NOMO-1 (cell line): Measurements from ENCODE around the gene UBE2C.

Source experiments
- DNase-seq, 2 experiments: peaks; one replicate each; lab custom pipeline; 2025; ENCODE audit not compliant: unreplicated experiment in 2 of 2; lab: John Stamatoyannopoulos, UW

Gene UBE2C

DNA sequence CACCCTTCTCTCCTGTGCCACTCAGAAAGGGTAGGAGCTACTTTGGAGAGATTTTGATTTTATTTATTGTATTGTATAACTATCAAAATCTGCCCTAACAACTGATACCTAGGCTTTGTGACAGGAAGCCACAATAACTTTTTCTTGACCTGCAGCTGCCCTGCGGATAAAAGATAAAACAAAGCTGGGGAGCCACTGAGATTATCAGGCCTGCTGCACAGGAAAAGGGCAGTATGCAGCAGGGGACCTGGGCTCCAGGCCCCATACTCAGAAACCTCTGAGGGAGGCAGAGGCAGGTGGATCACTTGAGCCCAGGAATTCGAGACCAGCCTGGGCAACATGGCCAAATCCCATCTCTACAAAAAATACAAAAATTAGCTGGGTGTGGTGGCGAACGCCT, 20.2 kb downstream of the UBE2C start:
- DNase-seq, result no peak

DNA sequence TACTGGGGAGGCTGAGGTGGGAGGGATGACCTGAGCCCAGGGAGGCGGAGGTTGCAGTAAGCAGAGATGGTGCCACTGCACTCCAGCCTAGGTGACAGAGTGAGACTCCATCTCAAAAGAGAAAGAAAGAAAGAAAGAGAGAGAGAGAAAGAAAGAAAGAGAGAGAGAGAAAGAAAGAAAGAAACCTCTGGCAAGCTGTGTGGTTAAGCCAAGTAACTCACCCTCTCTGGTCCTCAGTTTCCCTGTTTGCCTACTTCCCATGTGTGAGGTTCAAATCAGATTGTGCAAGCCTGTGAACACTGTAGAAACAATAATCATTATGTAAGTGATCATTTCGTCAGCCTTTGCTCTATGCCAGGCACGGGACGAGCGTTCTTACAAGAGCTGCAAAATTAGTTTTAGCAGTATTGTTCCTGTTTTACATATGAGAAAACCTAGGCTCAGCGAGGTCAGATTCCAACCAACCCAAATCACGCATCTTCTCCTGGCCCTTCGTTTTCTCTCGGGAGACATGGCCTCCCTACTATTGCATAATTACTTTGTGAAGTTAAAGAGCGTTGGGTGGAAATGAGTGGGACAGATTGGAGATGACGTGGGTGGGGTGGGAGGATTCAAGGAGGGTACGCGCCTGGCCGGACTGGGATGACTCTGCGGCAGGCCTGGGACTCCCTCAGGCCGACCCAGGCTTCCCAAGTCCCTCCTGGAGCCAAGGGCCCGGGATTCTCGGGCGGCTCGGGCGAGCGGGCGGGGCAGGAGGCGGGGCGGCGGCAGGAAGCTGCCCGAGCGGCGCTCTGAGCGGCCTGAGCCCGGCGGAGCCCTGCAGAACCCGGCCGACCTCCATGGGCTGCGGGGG, 20.8 kb downstream of the UBE2C start, which contains the start of gene SNX21:
Gene SNX21, plus strand, starts transcription at position 770 of the 853 bp plus-strand sequence. CDS start 121 bp downstream, outside the sequence.
- DNase-seq, result peak; percentile 78 to 88

DNA sequence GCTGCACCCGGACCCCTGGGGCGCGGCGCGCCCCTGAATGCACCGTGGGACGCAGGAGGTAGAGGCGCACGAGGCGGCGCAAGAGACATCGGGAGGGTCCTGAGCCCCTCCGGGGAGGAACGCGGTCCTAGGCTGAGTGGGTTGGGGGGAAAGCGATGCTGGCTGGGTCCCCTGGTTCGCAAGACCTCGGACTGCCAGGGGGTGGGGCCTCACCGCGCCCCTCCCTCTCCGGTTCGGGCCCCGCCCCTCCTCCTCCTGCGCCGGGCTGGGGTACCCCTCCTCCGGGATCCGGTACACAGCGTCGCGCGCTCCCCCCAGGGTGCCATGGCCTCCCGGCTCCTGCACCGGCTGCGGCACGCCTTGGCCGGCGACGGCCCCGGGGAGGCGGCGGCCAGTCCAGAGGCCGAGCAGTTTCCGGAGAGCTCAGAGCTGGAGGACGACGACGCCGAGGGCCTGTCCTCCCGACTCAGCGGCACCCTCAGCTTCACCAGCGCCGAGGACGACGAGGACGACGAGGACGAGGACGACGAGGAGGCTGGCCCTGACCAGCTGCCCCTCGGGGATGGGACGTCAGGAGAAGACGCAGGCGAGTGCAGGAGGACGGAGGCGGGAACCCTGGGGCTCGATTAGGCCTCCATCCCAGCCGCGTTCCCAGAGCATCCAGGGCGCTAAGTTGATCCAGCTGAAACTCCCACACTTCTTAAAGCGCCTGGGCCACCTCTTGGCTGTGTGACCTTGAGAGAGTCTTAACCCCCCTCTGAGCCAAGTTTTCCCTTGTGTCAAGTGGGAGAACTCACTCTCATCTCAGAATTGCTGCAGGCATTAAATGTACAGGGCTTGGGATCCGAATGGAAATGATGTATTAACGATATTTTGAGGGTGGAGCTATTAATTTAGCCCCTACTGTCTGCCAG, 21.7 kb downstream of the UBE2C start:
- peak in 1 of 2 experiments; percentile 25 for DNase-seq

DNA sequence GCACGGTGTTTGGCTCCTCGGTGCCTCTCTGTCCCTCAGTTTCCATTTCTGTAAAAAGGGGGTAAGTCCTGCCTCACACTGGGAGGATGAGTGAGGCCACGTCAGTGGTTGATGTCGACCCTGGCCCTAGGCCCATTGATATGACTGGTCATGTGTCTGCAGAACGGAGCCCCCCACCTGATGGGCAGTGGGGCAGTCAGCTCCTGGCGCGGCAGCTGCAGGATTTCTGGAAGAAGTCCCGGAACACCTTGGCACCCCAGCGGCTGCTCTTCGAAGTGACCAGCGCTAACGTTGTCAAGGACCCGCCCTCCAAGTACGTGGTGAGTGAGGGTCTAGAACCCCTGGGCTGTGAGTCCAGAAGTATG, 22.3 kb downstream of the UBE2C start:
- DNase-seq, result no peak

DNA sequence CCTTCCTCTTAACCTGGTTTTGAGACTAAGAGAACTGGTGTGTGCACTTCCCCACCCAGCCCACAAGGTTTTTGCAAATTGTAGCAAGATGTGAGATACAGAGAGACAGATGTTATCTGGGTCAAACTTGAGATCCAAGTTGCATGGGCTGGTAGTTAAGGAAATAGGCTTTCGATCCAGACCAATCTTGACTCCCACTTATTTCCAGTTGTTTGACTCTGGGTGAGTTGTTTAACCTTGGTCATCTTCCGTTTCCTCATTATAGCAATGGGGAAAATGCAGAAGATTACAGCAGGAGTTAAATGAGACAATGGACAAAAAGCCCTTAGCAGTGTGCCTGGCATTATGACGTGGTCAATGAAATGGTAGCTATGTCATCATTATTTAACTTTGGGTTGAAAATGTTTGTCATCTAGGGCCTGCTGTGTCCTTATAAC, 22.9 kb downstream of the UBE2C start:
- peak in 1 of 2 experiments; percentile 25 for DNase-seq

DNA sequence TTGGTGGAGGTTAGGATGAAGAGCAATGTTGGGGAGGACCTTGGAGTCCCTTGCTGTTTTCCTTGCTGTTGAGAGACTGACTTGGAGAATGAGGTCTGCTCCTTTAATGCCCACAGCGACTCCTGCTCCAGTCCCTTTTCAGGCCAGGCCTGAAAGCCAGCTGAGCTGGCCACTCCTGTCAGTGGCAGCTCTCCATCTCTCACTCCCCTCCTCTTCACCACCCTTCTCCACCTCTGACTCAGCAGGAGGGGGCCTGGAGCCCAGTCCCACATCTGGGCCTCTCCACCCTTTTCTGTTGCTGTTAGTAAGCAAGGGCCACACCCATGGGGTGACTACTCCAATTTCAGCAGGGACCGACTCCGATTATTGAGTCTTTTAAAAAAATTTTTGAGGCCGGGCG, 23.4 kb downstream of the UBE2C start:
- DNase-seq, result no peak

DNA sequence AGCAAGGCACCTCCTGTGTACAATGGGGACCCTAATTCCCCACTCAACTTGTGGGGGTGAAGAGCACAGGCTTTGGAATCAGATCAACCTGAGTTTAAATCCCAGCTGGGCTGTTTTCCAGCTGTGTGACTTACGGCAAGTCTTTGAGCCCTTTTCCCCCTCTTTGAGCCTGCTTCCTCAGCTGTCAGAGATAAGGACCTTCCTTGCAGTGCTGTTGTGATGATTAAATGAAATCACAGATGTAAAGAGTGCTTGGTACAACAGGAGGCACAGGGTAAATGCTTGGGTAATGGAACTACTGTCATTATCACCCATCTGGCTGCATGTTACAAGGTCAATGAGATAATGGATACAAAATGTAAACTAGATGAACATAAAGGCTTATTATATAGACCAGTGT, 24.4 kb downstream of the UBE2C start:
- DNase-seq, result no peak

DNA sequence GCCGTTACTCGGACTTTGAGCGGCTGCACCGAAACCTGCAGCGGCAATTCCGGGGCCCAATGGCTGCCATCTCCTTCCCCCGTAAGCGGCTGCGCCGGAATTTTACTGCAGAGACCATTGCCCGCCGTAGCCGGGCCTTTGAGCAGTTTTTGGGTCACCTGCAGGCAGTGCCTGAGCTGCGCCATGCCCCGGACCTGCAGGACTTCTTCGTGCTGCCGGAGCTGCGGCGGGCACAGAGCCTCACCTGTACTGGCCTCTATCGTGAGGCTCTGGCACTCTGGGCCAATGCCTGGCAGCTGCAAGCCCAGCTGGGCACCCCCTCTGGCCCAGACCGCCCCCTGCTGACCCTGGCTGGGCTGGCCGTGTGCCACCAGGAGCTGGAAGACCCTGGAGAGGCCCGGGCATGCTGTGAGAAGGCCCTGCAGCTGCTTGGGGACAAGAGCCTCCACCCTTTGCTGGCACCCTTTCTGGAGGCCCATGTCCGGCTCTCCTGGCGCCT, 28.3 kb downstream of the UBE2C start:
- no peak for DNase-seq

DNA sequence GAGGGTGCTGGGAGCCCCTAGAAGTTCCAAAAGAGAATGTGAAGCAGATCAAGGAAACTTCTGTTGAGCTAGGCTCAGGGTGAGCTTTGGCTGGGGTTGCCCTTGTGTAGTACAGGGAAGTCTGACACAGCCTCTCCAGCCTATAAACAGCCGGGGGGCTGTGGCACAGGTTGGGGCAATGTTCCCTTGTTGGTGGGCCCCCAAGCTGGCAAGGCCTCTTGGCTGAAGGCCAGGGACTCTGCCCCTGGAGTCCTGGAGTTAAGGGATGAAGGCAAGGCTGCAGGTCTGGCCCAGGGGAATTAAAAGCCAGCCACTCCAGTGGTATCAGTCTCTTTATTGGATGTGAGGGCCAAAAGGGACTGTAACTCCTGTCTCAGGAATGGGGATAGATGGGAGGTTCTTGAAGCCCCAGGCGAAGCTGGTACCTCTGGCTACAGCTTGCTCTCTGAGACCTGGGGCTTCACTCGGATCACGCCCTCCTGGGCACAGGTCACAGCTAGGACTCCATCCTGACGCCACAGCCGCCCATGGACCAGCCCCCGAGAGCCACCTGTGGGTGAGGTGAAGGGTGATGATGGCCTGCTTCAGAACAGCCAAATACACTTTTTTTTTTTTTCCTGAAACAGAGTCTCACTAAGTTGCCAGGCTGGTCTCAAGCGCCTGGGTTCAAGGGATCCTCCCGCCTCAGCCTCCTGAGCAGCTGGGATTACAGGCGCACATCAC, 29.1 kb downstream of the UBE2C start:
- DNase-seq, result no peak

DNA sequence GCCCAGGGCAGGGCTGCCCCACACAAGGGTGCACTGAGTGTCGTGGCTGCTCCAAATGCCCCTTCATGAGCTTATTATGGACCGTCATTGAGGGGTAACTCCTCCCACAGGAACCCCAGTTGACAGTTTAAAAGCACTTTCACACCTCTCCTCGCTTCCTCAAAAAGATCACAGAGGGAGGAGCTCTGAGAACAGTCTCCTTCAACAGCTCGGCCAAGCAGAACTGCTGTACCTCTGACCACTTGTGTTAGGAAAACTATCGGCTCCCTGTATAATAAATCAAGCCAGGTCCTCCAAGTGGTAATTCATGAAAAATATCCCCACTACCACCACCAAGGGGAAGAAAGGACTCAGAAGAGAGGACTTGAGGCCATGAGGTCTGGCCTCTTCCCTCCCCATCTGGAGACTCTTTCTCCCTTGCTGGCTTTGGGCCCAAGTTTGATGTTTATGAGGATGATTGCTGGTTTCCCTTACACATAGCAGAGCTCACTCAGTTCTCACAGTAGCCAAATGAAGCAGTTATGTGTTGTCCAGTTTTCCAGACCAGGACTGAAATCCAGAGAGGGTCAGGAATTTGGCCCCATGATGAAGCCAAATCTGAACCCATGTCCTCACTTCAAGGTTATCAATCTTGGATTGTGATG, 29.8 kb downstream of the UBE2C start:
- peak; percentile 72 to 94 for DNase-seq

DNA sequence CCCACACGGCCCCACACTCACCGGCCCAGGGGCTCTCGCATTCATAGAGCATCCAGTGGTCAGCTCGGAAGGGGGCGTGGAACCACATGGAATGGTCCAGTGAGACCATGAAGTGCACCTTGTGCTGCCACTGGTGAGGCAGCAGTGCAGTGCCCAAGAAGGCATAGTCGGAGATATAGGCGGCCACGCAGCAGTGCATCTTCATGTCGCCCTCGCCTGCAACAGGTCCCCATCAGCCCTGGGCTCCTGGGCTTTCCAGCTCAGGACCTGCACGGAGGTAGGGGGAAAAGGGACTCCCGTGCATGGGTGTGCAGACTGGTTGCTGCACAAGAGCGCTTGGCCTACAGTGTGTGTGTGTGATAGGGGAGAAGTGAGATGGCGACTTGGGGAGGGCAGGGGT, 31.1 kb downstream of the UBE2C start:
- DNase-seq, result no peak

DNA sequence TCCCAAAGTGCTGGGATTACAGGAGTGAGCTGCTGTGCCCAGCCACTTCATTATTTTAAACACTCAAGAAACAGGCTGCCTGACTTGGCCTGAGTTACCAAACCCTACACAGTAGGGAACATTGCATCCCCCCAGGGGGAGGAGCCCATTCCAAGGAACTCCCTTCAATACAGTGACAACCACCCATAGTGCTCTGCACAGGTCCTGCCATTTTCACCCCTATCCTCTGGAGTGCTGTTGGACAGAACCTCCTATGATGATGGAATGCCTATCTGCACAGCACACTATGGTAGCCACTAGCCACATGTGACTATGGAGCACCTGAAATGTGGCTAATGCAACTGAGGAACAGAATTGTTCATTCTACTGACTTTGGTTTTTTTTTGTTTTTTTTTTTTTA, 33.0 kb downstream of the UBE2C start:
- no peak for DNase-seq

DNA sequence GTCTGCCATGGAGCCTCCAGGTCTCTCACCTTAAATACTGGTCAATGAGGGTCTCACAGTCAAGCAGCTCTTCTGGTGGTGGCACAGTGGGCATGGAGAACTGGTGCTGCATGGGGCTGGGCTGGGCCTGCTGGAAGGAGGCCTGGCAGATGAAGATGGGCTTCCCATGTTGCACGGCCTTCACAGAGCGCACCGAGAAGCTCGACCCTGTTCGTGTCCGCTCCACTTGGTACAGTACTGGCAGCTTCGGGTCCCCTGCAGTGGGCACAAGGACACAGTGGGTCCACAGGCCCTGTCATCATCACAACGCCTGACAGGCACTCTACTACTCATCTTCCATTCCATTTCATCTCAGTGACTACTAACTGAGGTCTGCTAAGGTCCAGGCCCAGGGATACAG, 36.0 kb downstream of the UBE2C start:
- no peak for DNase-seq

DNA sequence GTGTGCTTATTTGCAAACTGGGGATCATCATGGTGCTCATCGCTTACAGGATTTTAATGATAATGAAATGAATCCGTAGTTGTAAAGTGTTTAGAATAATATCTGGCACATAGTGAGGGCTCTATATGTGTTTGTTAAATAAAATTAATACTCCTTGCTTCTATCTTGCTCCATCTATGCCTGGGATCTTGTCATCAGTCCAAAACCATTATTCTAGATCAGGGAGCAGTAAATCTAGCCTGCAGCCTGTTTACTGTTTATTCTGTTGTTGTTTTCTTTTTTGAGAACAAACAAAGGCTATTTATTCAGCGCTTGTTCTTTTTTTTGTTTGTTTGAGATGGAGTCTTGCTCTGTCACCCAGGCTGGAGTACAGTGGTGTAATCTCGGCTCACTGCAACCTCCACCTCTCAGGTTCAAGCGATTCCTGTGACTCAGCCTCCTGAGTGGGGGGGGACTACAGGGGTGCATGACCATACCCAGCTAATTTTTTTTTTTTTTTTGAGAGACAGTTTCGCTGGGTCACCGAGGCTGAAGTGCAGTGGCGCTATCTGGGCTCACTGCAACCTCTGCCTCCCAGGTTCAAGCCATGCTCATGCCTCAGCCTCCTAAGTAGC, 36.6 kb downstream of the UBE2C start:
- DNase-seq, result no peak

DNA sequence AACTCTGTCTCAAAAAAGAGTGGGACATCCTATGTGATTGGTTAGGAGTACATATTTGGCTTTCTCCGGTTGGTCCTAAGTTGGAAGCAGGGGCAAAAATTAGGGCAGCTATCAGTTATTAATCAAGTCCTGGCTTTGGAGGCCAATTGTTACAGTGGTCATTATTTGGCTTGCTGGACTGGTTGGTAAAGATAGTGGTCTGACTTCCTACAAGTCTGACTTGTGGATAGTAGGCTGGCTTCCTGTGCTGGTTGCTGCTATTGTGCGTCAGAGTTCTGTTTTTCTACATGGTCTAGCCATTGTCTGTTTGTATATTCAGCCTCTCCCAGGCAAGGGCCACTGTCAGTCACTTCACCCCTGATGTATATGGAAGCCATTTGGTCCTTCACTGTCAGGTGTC, 37.8 kb downstream of the UBE2C start:
- DNase-seq, result no peak

DNA sequence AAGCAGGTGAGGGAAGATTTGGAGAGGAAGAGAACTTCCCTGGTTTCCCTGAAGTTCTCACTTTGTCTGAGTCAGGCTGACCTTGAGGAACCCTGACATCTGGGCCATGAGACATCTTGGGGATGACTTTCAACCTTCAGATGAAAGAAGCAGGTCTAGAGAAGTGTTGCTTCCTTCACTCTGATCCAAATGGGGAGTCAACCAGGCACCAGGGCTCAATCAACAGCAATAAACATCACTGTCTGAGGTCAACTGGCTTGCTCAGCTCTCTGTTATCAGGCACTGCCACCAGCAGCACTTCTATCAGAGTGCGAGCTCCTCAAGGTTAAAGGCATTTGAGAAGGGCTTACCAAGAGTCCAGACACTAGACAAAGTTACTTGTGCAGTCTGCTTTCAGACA, 38.5 kb downstream of the UBE2C start:
- DNase-seq, result no peak

DNA sequence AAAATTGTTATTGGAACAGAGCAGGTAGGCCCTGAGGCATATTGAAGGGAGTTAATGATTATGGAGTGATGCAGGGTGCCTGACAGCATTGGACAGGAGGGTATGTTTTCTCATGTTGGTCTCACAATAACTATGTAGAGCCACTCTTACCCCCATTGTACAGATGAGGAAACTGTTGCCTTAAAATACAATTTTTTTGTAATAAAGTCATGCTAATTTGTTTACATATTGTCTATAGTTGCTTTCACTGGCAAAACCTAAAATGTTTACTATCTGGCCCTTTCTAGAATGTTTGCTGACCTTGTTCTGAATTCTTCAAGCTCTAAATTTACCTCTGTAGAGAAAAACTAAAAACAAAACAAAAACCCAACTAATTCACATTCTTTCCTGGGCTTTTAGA, 39.1 kb downstream of the UBE2C start:
- DNase-seq, result no peak

DNA sequence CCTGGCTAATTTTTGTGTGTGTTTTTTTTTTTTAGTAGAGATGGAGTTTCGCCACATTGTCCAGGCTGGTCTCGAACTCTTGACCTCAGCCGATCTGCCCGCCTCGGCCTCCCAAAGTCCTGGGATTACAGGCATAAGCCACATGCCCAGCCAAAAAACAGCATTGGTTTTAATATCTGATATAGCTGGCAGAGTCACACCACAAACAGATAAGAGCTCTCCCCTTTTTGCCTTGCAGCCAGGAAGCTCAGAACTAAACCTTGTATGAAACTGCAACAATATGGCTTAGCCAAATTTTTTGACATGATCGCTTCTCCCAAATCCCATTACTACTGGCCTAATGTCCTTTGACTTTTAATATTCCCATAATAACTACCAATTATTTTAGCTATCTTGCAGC, 39.9 kb downstream of the UBE2C start:
- no peak for DNase-seq

DNA sequence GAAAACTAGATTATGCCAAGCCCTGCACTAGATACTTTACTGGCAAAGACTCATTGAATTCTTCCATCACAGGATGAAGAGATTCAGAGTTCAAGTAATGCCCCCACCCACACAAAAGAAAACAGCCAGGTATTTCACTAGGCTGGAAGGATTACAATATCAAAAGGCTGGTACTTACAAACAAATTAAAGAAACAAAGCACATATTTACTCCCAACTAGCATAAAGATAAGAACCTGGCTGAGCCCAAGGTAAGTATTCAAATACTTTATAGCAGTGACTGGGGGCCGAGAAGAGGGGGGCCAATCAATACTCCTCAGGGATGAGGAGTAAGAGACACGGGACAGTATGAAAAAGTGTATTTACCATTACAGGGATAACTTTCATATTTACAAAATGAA, 41.0 kb downstream of the UBE2C start:
- no peak for DNase-seq
